GM15510 (cell line): ENCODE results near the gene TPPP2.
A peak's percentile ranks its signal among the peaks of the same experiment; 100 is the strongest.

Experiments
- POLR2A ChIP-seq: IDR thresholded peaks from 3 replicates; pipeline ENCODE4 v1.6.1; 2011; ENCODE audit warnings: borderline replicate concordance; ENCODE audit not compliant: insufficient read length; ENCODE audit errors: extremely low read depth

Gene TPPP2

GRCh38 chr14:21029917-21030316 is at the start of gene TPPP2:
TSS of gene TPPP2 (plus strand) at chr14:21030217. CDS start at chr14:21030582, 365 bp downstream.
- TF ChIP-seq POLR2A, result no peak

- TF ChIP-seq POLR2A, result no peak
These were observed 49.1 kb upstream of the TPPP2 start for GRCh38 chr14:20980906-20981305.

GRCh38 chr14:20982646-20983369 is 47.2 kb upstream of the TPPP2 start:
- TF ChIP-seq POLR2A, result no peak

- TF ChIP-seq POLR2A, result no peak
These were observed 43.2 kb upstream of the TPPP2 start for GRCh38 chr14:20986811-20987210.

GRCh38 chr14:20988717-20989470 is 41.1 kb upstream of the TPPP2 start:
- no peak for TF ChIP-seq POLR2A

GRCh38 chr14:20989471-20989786 is 40.6 kb upstream of the TPPP2 start:
- no peak for TF ChIP-seq POLR2A

GRCh38 chr14:20989787-20990600 is 40.0 kb upstream of the TPPP2 start, which contains the start of gene METTL17:
TSS of gene METTL17 (plus strand) at chr14:20989980. CDS start at chr14:20990003, 23 bp downstream.
- peak; percentile 82 for TF ChIP-seq POLR2A

- TF ChIP-seq POLR2A, result no peak
These were observed 33.5 kb upstream of the TPPP2 start for GRCh38 chr14:20996521-20996920.

GRCh38 chr14:20997115-20997514 is 32.9 kb upstream of the TPPP2 start:
- TF ChIP-seq POLR2A, result no peak

GRCh38 chr14:20997564-20997963 is 32.5 kb upstream of the TPPP2 start:
- TF ChIP-seq POLR2A, result no peak

- TF ChIP-seq POLR2A, result no peak
These were observed 31.9 kb upstream of the TPPP2 start for GRCh38 chr14:20998139-20998538.

- TF ChIP-seq POLR2A, result no peak
These were observed 31.2 kb upstream of the TPPP2 start, which contains the start of gene SLC39A2 for GRCh38 chr14:20998674-20999366. TSS of gene SLC39A2 (plus strand) at chr14:20999293. CDS start at chr14:20999447, 154 bp downstream.

- TF ChIP-seq POLR2A, result no peak
These were observed 30.4 kb upstream of the TPPP2 start for GRCh38 chr14:20999591-20999990.

- no peak for TF ChIP-seq POLR2A
These were observed 28.8 kb upstream of the TPPP2 start for GRCh38 chr14:21001218-21001617.
